H1 (cell line): ENCODE data around the gene RFLNA. TPM values are rescaled to one million over a fixed set of nuclear protein-coding genes. Genes with fewer than 3 reads are reported as not detected.
"Not testable (repeated sequence)": the region's sequence is repeated elsewhere in the genome, so short reads cannot be mapped to it uniquely, and the experiment has no call there.

Source experiments
- CTCF ChIA-PET: fragments of 300-600 bp; sonication (Branson Sonifier 250); formaldehyde crosslinking; loops from one replicate; lab custom pipeline; 2021; ENCODE audit not compliant: partially characterized antibody; lab: Charles Lee
- POLR2A ChIA-PET: fragments of 300-600 bp; sonication (Branson Sonifier 250); formaldehyde crosslinking; loops from one replicate; lab custom pipeline; 2021; ENCODE audit warnings: inconsistent platforms; ENCODE audit not compliant: partially characterized antibody; lab: Charles Lee
- DNase-seq, 2 experiments: peaks; one replicate each; pipeline versions ENCODE4 v3.0.0 to v3.0.0-alpha.2; 2010 to 2022; ENCODE audit warnings: low spot score in 2 of 2, low read depth in 1 of 2, mixed read lengths in 1 of 2
- FAIRE-seq: peaks from 2 replicates; lab custom pipeline; 2011; peaks lifted over from hg19 to GRCh38; lab: Jason Lieb, UNC
- H2AFZ ChIP-seq: 2 replicates; pipeline ENCODE4 v1.8.1; 2012; ENCODE audit warnings: low read length, inconsistent platforms
- H2AK5ac ChIP-seq: 2 replicates; pipeline ENCODE4 v1.6.1; 2013; ENCODE audit warnings: low read depth, low read length
- H2BK120ac ChIP-seq: replicated peaks from 2 replicates; pipeline ENCODE3; 2013; ENCODE audit warnings: low read depth, low read length, inconsistent platforms
- H2BK12ac ChIP-seq: 2 replicates; pipeline ENCODE4 v1.6.1; 2013; ENCODE audit warnings: low read depth, low read length
- H2BK15ac ChIP-seq: 2 replicates; pipeline ENCODE4 v1.6.1; 2013; ENCODE audit warnings: low read length
- H2BK20ac ChIP-seq: 2 replicates; pipeline ENCODE4 v1.6.1; 2013; ENCODE audit warnings: low read length
- H2BK5ac ChIP-seq: 2 replicates; pipeline ENCODE4 v1.6.1; 2013; ENCODE audit warnings: low read depth, low read length
- H3K14ac ChIP-seq: 2 replicates; pipeline ENCODE4 v1.6.1; 2013; ENCODE audit warnings: inconsistent platforms; ENCODE audit not compliant: insufficient read length
- H3K18ac ChIP-seq: 2 replicates; pipeline ENCODE4 v1.6.1; 2013; ENCODE audit warnings: low read length; ENCODE audit errors: extremely low read depth
- H3K23ac ChIP-seq: 2 replicates; pipeline ENCODE4 v1.6.1; 2013; ENCODE audit warnings: inconsistent platforms; ENCODE audit not compliant: insufficient read length
- H3K23me2 ChIP-seq: 2 replicates; pipeline ENCODE4 v1.6.1; 2013; ENCODE audit warnings: low read depth, low read length
- H3K27ac ChIP-seq: 2 replicates; pipeline ENCODE4 v1.6.1; 2011; ENCODE audit warnings: low read depth, low read length, inconsistent platforms
- H3K27me3 ChIP-seq, 4 experiments: replicated peaks in 1 of 4; 1 replicate in 1 of 4; 2 replicates in 3 of 4; pipeline versions ENCODE4 v1.6.1 to v1.8.1; 2011 to 2013; ENCODE audit warnings: low read length in 3 of 4, mild to moderate bottlenecking in 3 of 4, inconsistent platforms in 2 of 4, mixed read lengths in 2 of 4, moderate library complexity in 1 of 4; ENCODE audit not compliant: control insufficient read depth in 3 of 4, insufficient read depth in 3 of 4; ENCODE audit errors: extremely low read depth in 1 of 4
- H3K36me3 ChIP-seq, 4 experiments: 2 replicates each; pipeline versions ENCODE4 v1.6.1 to v1.8.1; 2011 to 2013; ENCODE audit warnings: mild to moderate bottlenecking in 4 of 4, low read length in 3 of 4, moderate library complexity in 2 of 4, control low read depth in 1 of 4, inconsistent platforms in 1 of 4; ENCODE audit not compliant: insufficient read depth in 4 of 4, control insufficient read depth in 2 of 4
- H3K4ac ChIP-seq: replicated peaks from 2 replicates; pipeline ENCODE3; 2013; ENCODE audit warnings: low read length, low read depth, mixed read lengths, inconsistent platforms; ENCODE audit not compliant: insufficient read length
- H3K4me1 ChIP-seq, 4 experiments: replicated peaks in 1 of 4; 1 replicate in 1 of 4; 2 replicates in 3 of 4; pipeline versions ENCODE4 v1.6.1 to v1.8.1; 2011 to 2013; ENCODE audit warnings: low read length in 3 of 4, inconsistent platforms in 2 of 4, mixed read lengths in 1 of 4; ENCODE audit not compliant: insufficient read depth in 4 of 4, control insufficient read depth in 3 of 4
- H3K4me2 ChIP-seq, 2 experiments: 2 replicates each; pipeline versions ENCODE4 v1.6.1 to v1.8.1; 2011 to 2013; ENCODE audit warnings: low read depth in 2 of 2, low read length in 2 of 2, control low read depth in 1 of 2, inconsistent platforms in 1 of 2, mild to moderate bottlenecking in 1 of 2; ENCODE audit not compliant: insufficient read depth in 1 of 2
- H3K4me3 ChIP-seq, 4 experiments: fragments of 200-600, 300-600 bp in 1 of 4; sonication (generic), shearing (Covaris generic), sonication (Bioruptor Twin) in 1 of 4; 2 replicates each; pipeline versions ENCODE4 v1.5.1 to v1.8.1; 2011 to 2016; ENCODE audit warnings: low read length in 4 of 4, low read depth in 3 of 4, control low read depth in 2 of 4, inconsistent platforms in 2 of 4, mild to moderate bottlenecking in 2 of 4, mixed read lengths in 1 of 4, moderate library complexity in 1 of 4; ENCODE audit not compliant: insufficient read depth in 2 of 4; ENCODE audit errors: extremely low read depth in 1 of 4
- H3K56ac ChIP-seq: replicated peaks from 2 replicates; pipeline ENCODE3; 2013; ENCODE audit warnings: low read depth, mild to moderate bottlenecking, mixed read lengths, low read length, inconsistent platforms; ENCODE audit not compliant: insufficient read length
- H3K79me1 ChIP-seq: 2 replicates; pipeline ENCODE4 v1.6.1; 2013; ENCODE audit warnings: low read depth, low read length, control low read depth
- H3K79me2 ChIP-seq, 2 experiments: 2 replicates each; pipeline versions ENCODE4 v1.6.1 to v1.8.1; 2012 to 2013; ENCODE audit warnings: low read length in 2 of 2, mild to moderate bottlenecking in 2 of 2, inconsistent platforms in 1 of 2; ENCODE audit not compliant: insufficient read depth in 2 of 2, control insufficient read depth in 1 of 2
- H3K9ac ChIP-seq, 4 experiments: replicated peaks in 1 of 4; 1 replicate in 1 of 4; 2 replicates in 3 of 4; pipeline versions ENCODE4 v1.6.1 to v1.8.1; 2011 to 2013; ENCODE audit warnings: low read depth in 3 of 4, low read length in 3 of 4, control low read depth in 2 of 4, mild to moderate bottlenecking in 2 of 4, moderate library complexity in 2 of 4, inconsistent platforms in 1 of 4; ENCODE audit errors: extremely low read depth in 1 of 4
- H3K9me3 ChIP-seq, 2 experiments: 2 replicates each; pipeline versions ENCODE4 v1.6.1 to v1.8.1; 2012 to 2013; ENCODE audit warnings: mild to moderate bottlenecking in 2 of 2, moderate library complexity in 2 of 2, control low read depth in 1 of 2, inconsistent platforms in 1 of 2, low read depth in 1 of 2, low read length in 1 of 2, mixed read lengths in 1 of 2; ENCODE audit not compliant: insufficient read depth in 2 of 2
- H4K20me1 ChIP-seq, 2 experiments: replicated peaks in 1 of 2; 2 replicates each; pipeline versions ENCODE3 to v1.8.1; 2011 to 2013; ENCODE audit warnings: inconsistent platforms in 2 of 2, low read length in 2 of 2, mild to moderate bottlenecking in 1 of 2; ENCODE audit not compliant: insufficient read depth in 2 of 2, control insufficient read depth in 1 of 2
- H4K5ac ChIP-seq: 2 replicates; pipeline ENCODE4 v1.6.1; 2013; ENCODE audit warnings: low read length, low read depth, mixed read lengths, inconsistent platforms; ENCODE audit not compliant: insufficient read length
- H4K8ac ChIP-seq: 2 replicates; pipeline ENCODE4 v1.8.0; 2013; ENCODE audit warnings: mild to moderate bottlenecking, moderate library complexity, low read length, inconsistent platforms; ENCODE audit not compliant: insufficient read depth; ENCODE audit errors: extremely low read depth
- H4K91ac ChIP-seq: replicated peaks from 2 replicates; pipeline ENCODE3; 2013; ENCODE audit warnings: low read length, mixed read lengths, inconsistent platforms; ENCODE audit not compliant: insufficient read length
- BACH1 ChIP-seq: IDR thresholded peaks from 2 replicates; pipeline ENCODE4 v1.6.1; 2012; ENCODE audit warnings: low read length, improper control_type of control experiment
- WGBS, 2 experiments: shearing (Covaris generic) in 1 of 2; methylation state at CpG; one replicate each; pipeline versions ENCODE4 v1.1.6 to v1.1.7; 2013 to 2015; ENCODE audit warnings: low lambda C conversion rate in 2 of 2, mixed read lengths in 2 of 2, inconsistent platforms in 1 of 2, low coverage in 1 of 2, missing lambda C conversion rate in 1 of 2; ENCODE audit not compliant: insufficient replicate concordance in 2 of 2, insufficient coverage in 1 of 2, insufficient read length in 1 of 2; ENCODE audit errors: extremely low coverage in 1 of 2, missing lambda C conversion rate in 1 of 2; 5-methylcytosine and 5-hydroxymethylcytosine counted together
- polyA plus RNA-seq, 7 experiments: library from polyadenylated mRNA; depleted of rRNA in 3 of 7; stranded (reverse) in 5 of 7; unstranded in 2 of 7; fragments of >200 nt in 5 of 7; fragments of 200-250 nt in 2 of 7; gene quantifications; 1 replicate in 5 of 7; 2 replicates in 1 of 7; 4 replicates in 1 of 7; pipeline versions ENCODE4 v1.2.1 to v1.2.3, GENCODE V29; 2011 to 2013; ENCODE audit warnings: missing spikeins in 2 of 7, mixed read lengths in 2 of 7
- total RNA-seq: library from RNA; stranded (reverse); fragmentation: NEBNext Ultra II Directional; extraction: Animal tissue kit (Norgen Biotek cat#: 25700); gene quantifications from 2 replicates; pipeline ENCODE4 v1.2.1, GENCODE V29; 2021

Gene RFLNA
- total and polyA plus RNA-seq, 2 of the 8 experiments (the other 6 are each of a cell fraction or from before 2014, with no cell fraction given): 6.4 to 6.6 TPM

DNA sequence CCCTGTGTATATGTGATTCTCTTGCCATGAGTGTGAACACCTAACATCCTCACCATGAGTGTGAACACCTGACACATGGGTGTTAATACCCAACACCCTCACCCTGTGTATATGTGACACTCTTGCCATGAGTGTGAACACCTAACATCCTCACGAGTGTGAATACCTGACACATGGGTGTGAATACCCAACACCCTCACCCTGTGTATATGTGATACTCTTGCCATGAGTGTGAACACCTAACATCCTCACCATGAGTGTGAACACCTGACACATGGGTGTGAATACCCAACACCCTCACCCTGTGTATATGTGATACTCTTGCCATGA, 28.1 kb downstream of the RFLNA start:
- H4K5ac ChIP-seq, H3K79me2 ChIP-seq, H3K4me2 ChIP-seq, H2AFZ ChIP-seq, H3K27me3 ChIP-seq, H4K8ac ChIP-seq, FAIRE-seq, H2BK20ac ChIP-seq, H3K56ac ChIP-seq, H3K23me2 ChIP-seq, H4K91ac ChIP-seq, H3K79me1 ChIP-seq, H3K9ac ChIP-seq, H3K18ac ChIP-seq, H2BK15ac ChIP-seq, H2BK12ac ChIP-seq, H3K4me3 ChIP-seq, H2AK5ac ChIP-seq, H3K4ac ChIP-seq, H3K23ac ChIP-seq, DNase-seq, H2BK120ac ChIP-seq, H3K14ac ChIP-seq, H4K20me1 ChIP-seq, H3K27ac ChIP-seq, H2BK5ac ChIP-seq: not testable (repeated sequence)
- 0 out of 2 replicates have a peak, but pooled peaks have one; percentile 23 for TF ChIP-seq BACH1
- peaks cover 9 to 29% (median 19%) of the 10 kb centered on the region in 4 experiments; a peak in 7 of 8 replicates for H3K36me3 ChIP-seq
- CTCF ChIA-PET: interaction anchor here (0.7 to 9.1 kb wide), 5 partner anchors 9 to 286 kb away, joined by 3 to 78 read pairs (median 20); no protein-coding TSS in a partner anchor
- H3K4me1 ChIP-seq: peaks cover 3 to 12% (median 7%) of the 10 kb centered on the region in 4 experiments
- POLR2A ChIA-PET: interaction anchor here (0.9 to 1.4 kb wide), 2 partner anchors 14 to 175 kb away, joined by 3 read pairs; no protein-coding TSS in a partner anchor
- peaks cover 16 to 18% of the 10 kb centered on the region in 2 experiments for H3K9me3 ChIP-seq
- WGBS, 2 experiments: 88% methylated on average over 1 of the region's 1 CpG; no CpG with 5 or more reads in 1 of the 2 experiments
